ENCODE data around the gene SFTPD.
"Not testable (repeated sequence)": the region's sequence is repeated elsewhere in the genome, so short reads cannot be mapped to it uniquely, and the experiment has no call there.

The SFTPD gene

DNA sequence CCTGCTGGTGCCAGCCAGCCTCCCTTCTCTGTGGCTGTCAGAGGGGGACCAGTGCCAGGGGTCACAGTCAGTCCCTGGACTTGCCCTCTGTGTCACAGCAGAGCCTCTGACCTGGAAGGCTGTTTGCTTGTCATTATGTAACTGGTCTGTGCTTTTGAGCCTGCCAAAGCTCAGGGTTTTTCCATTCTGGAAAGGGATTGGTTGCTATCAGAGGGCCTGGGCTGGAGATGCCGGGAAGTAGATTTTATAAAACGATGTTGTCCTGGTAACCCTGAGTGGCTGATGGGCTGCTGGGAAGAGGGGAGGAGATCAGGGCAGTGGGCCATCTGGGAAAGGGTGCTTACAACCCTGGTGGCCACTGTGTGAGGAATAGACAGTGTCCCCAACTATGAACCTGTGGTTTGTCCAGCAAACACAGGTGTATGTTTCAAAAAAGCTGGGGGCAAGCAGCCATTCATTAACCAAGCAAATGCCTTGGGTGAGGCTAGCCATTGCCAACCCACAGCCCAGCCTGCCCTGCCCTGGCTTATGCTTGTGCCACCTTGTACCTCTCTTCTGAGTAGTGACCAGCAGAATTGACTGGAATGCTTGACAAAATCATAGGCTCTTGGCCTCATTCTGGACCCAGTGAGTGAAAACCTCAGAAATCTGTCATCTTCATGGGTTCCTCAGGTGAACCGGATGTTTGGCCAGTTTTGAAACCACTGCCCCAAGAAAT is 21.6 kb downstream of the SFTPD start:
- no peak for DNase-seq (ENCODE audit: low read depth in 2 of 3, low spot score in 2 of 3)

- no peak for DNase-seq (ENCODE audit: low read depth in 2 of 3, low spot score in 2 of 3)
These were observed 22.9 kb downstream of the SFTPD start for GRCh38 chr10:79926037-79926436.

DNA sequence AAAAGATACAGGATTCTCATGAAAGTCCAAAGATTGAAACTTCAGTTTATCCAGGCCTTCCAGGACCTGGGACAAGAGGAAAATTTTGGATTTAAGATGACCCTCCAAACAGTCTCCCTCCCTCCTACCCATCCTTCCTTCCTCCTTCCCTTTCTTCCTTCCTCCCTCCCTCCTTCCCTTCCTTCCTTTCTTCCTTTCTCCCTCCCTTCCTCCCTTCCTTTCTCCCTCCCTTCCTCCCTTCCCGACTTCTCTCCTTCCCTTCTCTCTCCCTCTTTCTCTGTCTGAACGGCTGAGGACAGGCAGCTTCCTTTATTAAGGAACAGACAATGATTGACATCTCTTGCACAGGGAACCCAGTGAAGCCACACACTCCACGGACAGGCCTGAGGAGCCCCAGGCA is 23.3 kb downstream of the SFTPD start:
- no peak for DNase-seq (ENCODE audit: low read depth in 2 of 3, low spot score in 2 of 3)

DNA sequence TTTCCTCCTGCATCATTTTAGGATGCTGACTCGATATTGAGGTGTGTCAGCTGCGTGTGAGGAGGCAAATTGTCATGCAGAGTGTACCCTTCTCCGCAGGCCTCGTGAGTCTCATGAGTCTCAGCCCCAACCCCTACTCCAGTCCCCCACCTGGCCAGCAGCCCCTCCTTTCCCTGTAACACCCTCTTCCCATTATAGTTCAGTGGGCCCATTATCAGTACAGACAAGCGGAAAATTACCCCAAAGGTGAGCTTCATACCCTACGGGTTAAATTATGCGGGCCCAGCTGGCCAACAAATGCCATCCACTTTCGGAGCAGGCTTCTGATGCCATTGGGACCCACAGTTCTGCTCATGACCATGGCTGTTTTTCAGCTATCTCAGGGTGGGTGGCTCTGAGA is 25.2 kb downstream of the SFTPD start:
- DNase-seq (ENCODE audit: low read depth in 2 of 3, low spot score in 2 of 3) = no peak

DNA sequence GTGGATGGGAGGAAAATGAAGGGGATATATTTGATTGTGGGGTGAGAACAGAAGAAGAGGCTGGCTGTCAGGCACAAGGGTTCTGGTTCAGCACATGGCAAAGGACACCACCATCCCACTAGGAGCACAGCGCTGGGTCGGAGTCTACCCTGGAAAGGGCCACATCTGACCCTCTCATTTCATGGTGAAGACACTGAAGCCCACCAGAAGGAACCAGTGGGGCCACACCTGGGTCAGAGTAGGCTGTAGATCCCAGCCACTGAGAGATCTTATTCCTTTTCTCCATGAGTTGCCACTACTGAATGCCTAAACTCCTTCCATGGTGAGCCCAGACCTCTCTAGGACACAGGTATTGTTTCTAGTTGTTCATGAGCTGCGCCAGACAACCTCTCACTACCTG is 25.8 kb downstream of the SFTPD start:
- no peak for DNase-seq (ENCODE audit: low read depth in 2 of 3, low spot score in 2 of 3)

GRCh38 chr10:79922011-79922412 is 26.9 kb downstream of the SFTPD start:
- DNase-seq (ENCODE audit: low read depth in 2 of 3, low spot score in 2 of 3) = not testable (repeated sequence)

DNA sequence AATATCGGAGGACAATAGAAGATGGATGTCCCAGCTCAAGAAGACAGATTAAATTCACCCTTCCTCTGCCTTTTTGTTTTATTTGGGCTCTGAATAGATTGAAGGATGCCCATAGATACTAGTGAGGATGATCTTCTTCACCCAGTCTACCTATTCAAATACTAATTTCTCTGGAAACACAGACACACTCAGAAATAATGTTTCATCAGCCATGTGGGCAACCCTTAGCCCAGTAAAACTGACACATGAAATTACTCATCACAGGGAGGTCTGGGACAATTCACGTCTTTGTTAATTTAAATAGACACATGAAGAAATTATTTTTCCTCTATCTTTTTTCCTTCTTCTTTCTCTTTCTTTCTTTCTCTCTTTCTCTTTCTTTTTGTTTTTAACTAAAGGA is 33.1 kb downstream of the SFTPD start:
- not testable (repeated sequence) for DNase-seq (ENCODE audit: low read depth in 2 of 3, low spot score in 2 of 3)

GRCh38 chr10:79914512-79914911 is 34.4 kb downstream of the SFTPD start:
- not testable (repeated sequence) for DNase-seq (ENCODE audit: low read depth in 2 of 3, low spot score in 2 of 3)

GRCh38 chr10:79910836-79911235 is 38.1 kb downstream of the SFTPD start:
- DNase-seq (ENCODE audit: low read depth in 2 of 3, low spot score in 2 of 3) = no peak

- no peak for DNase-seq (ENCODE audit: low read depth in 2 of 3, low spot score in 2 of 3)
These were observed 38.6 kb downstream of the SFTPD start for GRCh38 chr10:79910344-79910743.

- DNase-seq (ENCODE audit: low read depth in 2 of 3, low spot score in 2 of 3) = no peak
These were observed 43.3 kb downstream of the SFTPD start for GRCh38 chr10:79905322-79906314.

- peak; percentile 23 to 26 (median 23) for DNase-seq (ENCODE audit: low read depth in 2 of 3, low spot score in 2 of 3)
These were observed 44.1 kb downstream of the SFTPD start for GRCh38 chr10:79904671-79905321.

- DNase-seq (ENCODE audit: low read depth in 2 of 3, low spot score in 2 of 3) = not testable (repeated sequence)
These were observed 47.3 kb downstream of the SFTPD start for GRCh38 chr10:79901571-79901970.

GRCh38 chr10:79898597-79899325 is 50.1 kb downstream of the SFTPD start:
- no peak for DNase-seq (ENCODE audit: low read depth in 2 of 3, low spot score in 2 of 3)

GRCh38 chr10:79892896-79893295 is 56.0 kb downstream of the SFTPD start:
- not testable (repeated sequence) for DNase-seq (ENCODE audit: low read depth in 2 of 3, low spot score in 2 of 3)

- no peak for DNase-seq (ENCODE audit: low read depth in 2 of 3, low spot score in 2 of 3)
These were observed 58.4 kb downstream of the SFTPD start for GRCh38 chr10:79890469-79890868.

DNA sequence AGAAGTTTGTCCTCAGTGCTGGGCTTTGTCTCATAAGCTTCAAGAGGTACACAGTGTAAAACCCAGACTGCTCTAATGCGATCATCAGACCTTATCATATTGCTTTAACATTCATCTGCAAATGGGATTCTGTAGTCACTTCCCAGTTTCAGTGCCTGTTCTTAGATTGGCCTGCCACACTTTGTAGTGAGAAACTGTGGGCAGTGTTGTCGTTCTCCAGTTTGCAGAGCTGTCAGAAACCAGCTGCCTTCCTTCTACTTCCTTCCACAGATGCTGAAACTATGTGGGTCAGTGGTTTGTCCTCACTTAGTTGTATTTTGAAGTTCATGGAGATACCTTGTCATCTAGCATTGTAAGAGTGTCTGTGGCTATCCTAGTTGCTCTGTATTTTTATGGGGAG is 59.9 kb downstream of the SFTPD start:
- DNase-seq (ENCODE audit: low read depth in 2 of 3, low spot score in 2 of 3) = not testable (repeated sequence)
